ENCODE measurements around the gene COTL1. TPM values are rescaled to one million over a fixed set of nuclear protein-coding genes. Genes with fewer than 3 reads are reported as not detected.

Gene COTL1
- total RNA-seq, 1 donor from 2014 or later, result 210 TPM

- no peaks in the 10 kb centered on the region for H3K36me3 ChIP-seq (ENCODE audit: control insufficient read depth, insufficient read depth, low read length)
- DNase-seq (ENCODE audit: low read depth), result no peak
- no peak for TF ChIP-seq CTCF (IDR thresholded peaks at IDR 0.05; ENCODE audit: insufficient read depth, low read length, poor library complexity, severe bottlenecking)
- H3K4me3 ChIP-seq (ENCODE audit: low read depth, low read length), result no peak overlapping the region
- no peaks in the 10 kb centered on the region for H3K27me3 ChIP-seq (ENCODE audit: control insufficient read depth, insufficient read depth, low read length)
These were observed 100.5 kb downstream of the COTL1 start for GRCh38 chr16:84517366-84517765.

Other genes with a start within 250 kb of the COTL1 start
- gene ATP2C2, start 249.5 kb downstream of the COTL1 start, total RNA-seq, result 17.1 and 17.9 TPM in 2 replicates
- gene MEAK7, start 113.4 kb downstream of the COTL1 start, total RNA-seq, result 26.9 and 34.4 TPM in 2 replicates
- gene KLHL36, start 30.4 kb upstream of the COTL1 start, total RNA-seq, result 78.5 and 105 TPM in 2 replicates
- 57.6 and 67.8 TPM in 2 replicates for gene USP10, start 81.9 kb upstream of the COTL1 start, total RNA-seq
- gene CRISPLD2, start 201.9 kb upstream of the COTL1 start, total RNA-seq, result 2.5 and 3.3 TPM in 2 replicates

Data from kidney epithelial cell (primary cell).